C1 segment of cervical spinal cord (tissue), 14 donors: ENCODE data around the gene NBPF8.
"Not testable (repeated sequence)": the region's sequence is repeated elsewhere in the genome, so short reads cannot be mapped to it uniquely, and the experiment has no call there.

Experiments used
- DNase-seq, 14 donors: peaks; one replicate each; lab custom pipeline; 2025; lab: John Stamatoyannopoulos, UW

Gene NBPF8, protein sequence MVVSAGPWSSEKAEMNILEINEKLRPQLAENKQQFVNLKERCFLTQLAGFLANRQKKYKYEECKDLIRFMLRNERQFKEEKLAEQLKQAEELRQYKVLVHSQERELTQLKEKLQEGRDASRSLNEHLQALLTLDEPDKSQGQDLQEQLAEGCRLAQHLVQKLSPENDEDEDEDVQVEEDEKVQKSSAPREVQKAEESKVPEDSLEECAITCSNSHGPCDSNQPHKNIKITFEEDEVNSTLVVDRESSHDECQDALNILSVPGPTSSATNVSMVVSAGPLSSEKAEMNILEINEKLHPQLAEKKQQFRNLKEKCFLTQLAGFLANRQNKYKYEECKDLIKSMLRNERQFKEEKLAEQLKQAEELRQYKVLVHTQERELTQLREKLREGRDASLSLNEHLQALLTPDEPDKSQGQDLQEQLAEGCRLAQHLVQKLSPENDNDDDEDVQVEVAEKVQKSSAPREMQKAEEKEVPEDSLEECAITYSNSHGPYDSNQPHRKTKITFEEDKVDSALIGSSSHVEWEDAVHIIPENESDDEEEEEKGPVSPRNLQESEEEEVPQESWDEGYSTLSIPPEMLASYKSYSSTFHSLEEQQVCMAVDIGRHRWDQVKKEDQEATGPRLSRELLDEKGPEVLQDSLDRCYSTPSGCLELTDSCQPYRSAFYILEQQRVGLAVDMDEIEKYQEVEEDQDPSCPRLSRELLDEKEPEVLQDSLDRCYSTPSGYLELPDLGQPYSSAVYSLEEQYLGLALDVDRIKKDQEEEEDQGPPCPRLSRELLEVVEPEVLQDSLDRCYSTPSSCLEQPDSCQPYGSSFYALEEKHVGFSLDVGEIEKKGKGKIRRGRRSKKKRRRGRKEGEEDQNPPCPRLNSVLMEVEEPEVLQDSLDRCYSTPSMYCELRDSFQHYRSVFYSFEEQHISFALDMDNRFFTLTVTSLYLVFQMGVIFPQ

DNA sequence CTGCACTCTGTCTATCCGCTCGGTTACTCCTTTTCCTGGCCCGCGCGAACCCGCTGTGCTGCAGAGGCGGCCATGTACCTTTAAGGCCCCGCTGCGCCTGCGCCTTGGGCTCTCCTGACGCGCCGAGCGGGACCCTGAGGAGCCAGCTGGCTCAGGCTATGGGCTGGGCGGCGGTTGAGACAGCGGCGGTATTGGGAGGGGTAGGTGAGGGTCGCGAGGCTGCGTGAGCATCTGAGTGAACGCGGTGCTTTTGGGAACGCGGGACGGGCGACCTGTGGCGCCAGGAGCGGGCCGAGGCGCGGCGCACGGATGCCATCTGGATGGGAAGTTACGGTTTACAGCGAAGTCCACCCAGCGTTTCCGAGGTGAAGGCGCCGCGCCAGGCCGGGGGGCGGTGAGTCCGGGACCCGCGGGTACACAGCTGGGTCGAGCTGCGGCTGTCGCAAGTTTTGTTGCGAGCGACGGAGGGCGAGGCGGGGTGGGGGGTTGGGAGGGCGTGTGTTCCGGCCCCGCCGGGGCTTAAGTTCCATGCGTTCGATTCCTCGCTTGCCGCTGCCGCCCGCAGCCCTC is at the start of gene NBPF8:
NBPF8 (plus strand) TSS at position 125 of the 570 bp plus-strand sequence. CDS start 21,488 bp downstream, outside the sequence.
- peak in 5 of 14 donors; percentile 9 to 48 (median 37) for DNase-seq

GRCh38 chr1:120367709-120368108 is 47.1 kb upstream of the NBPF8 start:
- DNase-seq: not testable (repeated sequence)

- DNase-seq: not testable (repeated sequence)
These were observed 28.2 kb upstream of the NBPF8 start for GRCh38 chr1:120386651-120387050.

DNA sequence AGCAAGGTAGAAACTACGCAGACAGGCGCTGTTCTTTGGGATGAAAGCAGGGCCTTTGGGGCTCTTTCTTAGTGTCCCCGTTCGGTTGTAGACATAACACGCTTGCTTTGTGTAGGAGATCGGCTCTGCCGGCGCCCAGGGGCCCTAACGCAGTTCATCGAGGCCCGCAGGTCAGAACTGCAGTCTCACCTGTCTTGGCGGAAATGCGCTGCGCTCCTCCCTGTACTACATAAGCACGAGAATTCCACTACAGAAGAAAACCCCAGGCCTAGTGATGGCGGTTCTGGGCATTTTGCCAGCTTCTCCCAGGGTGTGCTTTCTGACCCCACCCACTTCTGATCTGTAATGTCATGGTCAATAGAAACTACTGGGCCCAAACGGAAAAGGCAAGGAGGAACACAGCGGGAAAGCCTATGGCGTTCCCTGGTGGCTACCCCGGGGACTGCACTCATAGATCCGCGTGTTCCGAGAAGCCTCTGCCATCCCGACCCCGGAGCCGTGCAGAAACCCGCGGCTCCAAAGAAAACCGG is 26.2 kb upstream of the NBPF8 start:
- peak in 3 of 14 donors; percentile 0 to 19 (median 1) for DNase-seq

- not testable (repeated sequence) for DNase-seq
These were observed 23.5 kb upstream of the NBPF8 start for GRCh38 chr1:120391365-120391764.

GRCh38 chr1:120393316-120394232 is 21.3 kb upstream of the NBPF8 start:
- DNase-seq: not testable (repeated sequence)

DNA sequence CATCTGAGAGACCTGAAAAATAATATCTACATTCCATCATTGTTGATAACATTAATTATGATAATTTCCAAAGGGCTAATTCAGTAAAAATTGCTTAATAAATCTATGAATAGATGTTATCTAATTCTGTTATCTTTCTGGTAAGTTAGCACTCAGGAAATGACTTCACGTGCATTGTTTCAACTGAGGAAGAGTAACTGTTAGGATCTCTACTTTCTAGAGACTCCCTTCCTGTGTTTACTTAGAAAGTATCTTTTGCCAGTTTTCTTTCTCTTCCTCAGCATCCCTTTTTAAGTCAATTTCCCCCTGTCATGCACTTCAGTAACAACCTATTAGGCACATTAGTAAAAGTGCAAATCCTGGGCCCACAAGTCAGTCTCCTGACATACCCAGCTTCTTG is 9.5 kb upstream of the NBPF8 start:
- DNase-seq: not testable (repeated sequence)

DNA sequence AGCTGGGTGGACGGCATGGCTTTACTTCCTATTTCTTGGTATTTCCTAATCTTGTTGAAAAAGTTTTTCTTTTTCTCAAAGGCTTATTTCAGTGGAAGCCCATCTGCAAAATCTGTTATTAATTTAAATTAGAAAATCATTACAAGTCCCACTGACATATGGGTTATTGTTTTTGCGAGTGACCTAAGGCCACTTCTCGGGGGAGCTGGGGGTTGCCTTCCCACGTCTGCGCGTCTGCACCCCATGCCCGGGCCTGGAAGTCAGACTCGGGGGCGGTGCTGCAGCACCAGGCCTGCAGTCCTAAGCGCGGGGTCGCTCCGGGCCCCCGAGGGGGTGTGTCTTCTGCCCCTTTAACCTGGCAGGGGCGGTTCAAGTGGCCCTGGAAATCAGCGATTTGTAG is 384 bp upstream of the NBPF8 start:
- DNase-seq: not testable (repeated sequence)

DNA sequence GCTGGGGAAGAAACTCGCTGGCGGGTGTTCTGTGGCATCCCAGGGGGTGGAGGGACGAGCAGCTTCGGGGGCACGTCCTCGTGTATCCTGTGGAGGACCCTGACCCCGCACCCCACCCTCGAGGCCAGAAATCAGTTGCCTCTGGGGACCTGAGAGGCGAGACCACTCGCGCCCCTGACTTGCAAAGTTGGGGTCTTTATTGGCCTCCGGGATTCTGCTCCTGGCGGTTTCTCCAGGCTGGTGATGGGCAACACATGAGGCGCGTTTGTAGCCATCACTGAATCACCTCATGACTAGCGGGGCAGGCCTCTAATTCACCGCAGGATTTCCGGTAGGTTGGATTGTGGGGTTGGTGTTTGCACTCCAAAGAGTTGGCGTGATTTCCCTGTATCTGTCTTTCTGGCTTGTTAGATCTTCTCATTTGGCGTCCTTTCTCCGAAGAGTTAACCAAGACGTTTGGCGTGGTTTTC is 692 bp downstream of the NBPF8 start:
- DNase-seq: peak in 3 of 14 donors; percentile 4 to 24 (median 18)

- DNase-seq: not testable (repeated sequence)
These were observed 10.2 kb downstream of the NBPF8 start for GRCh38 chr1:120425063-120425462.

DNA sequence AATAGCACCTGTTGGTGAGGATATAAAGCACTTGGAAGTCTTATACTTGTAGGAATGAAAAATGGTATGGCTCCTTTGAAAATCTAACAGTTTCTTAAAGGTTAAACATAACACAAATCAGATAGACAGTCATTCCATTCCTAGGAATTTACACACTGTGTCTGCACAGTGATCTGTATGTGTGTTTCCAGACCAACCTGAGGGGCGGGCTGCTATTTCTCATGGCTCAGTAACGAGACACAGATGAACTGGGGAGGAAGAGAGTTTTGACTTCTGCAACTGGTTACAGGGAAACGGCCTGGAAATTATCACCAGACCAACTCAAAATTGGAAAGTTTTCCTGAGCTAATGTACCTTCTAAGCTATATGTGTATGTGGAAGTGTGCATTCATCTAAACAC is 16.8 kb downstream of the NBPF8 start:
- not testable (repeated sequence) for DNase-seq

DNA sequence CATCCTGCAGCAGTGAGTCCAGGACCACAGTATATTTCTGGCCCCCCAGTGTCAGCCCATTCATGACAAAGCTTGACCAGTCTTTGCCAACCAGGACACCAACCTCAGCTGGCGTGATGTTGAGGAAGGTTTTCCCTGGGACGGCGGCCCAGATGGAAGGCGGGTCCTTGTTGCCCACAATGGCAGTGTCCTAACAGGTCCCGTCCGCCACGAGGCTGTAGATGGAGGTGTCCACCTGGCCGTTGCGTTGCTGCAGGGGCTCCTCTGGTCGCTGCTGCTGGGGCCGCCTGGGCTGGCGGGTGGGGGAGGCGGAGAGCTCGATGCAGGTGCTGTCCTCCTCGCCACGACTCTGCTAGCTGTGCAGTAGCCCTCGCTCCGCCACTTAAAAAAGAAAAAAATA is 19.0 kb downstream of the NBPF8 start:
- not testable (repeated sequence) for DNase-seq

DNA sequence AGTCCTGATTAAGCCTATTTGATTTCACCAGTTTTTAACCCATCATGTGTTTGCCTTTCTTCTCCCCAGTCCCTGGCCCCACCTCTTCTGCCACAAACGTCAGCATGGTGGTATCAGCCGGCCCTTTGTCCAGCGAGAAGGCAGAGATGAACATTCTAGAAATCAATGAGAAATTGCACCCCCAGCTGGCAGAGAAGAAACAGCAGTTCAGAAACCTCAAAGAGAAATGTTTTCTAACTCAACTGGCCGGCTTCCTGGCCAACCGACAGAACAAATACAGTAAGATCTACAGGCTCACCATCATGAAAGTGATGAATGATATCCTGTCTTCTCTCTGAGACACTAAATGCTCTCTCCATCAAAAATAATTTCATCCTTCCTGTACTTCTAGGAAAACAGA is 34.3 kb downstream of the NBPF8 start:
- DNase-seq: not testable (repeated sequence)
